IMR-90 (cell line): ENCODE measurements around the gene LTC4S. TPM values are rescaled to one million over a fixed set of nuclear protein-coding genes. Genes with fewer than 3 reads are reported as not detected.
A peak's percentile ranks its signal among the peaks of the same experiment; 100 is the strongest.

Source experiments
- ATAC-seq: fragments of 200-7000 bp; cut with Tn5 transposase; 2 replicates; pipeline ENCODE4 v1.9.1; 2020; ENCODE audit warnings: low read depth, mild to moderate bottlenecking, moderate library complexity
- BruUV-seq: library from RNA; stranded (reverse); fragments of 400-500 nt; replicated peaks from 2 replicates; lab custom pipeline; 2021; lab: Mats Ljungman, UMichigan
- CTCF ChIA-PET: fragments of 300-600 bp; formaldehyde crosslinking; extraction: SDS; loops from one replicate; lab custom pipeline; 2021; ENCODE audit warnings: antibody characterized with exemption; lab: Yijun Ruan, JAX
- POLR2A ChIA-PET: fragments of 300-600 bp; sonication (Branson Sonifier 250); formaldehyde crosslinking; loops from one replicate; lab custom pipeline; 2022; ENCODE audit warnings: antibody characterized with exemption; ENCODE audit not compliant: unreplicated experiment; lab: Charles Lee
- DNase-seq: peaks from one replicate; pipeline ENCODE4 v3.0.0; 2013
- H2AFZ ChIP-seq: replicated peaks from 2 replicates; pipeline ENCODE3; 2013; ENCODE audit warnings: low read length, mild to moderate bottlenecking; ENCODE audit not compliant: poor library complexity
- H2AK5ac ChIP-seq: 2 replicates; pipeline ENCODE4 v1.6.1; 2013; ENCODE audit warnings: low read depth, low read length, inconsistent platforms
- H2AK9ac ChIP-seq: replicated peaks from 2 replicates; pipeline ENCODE3; 2013; ENCODE audit warnings: mild to moderate bottlenecking, low read depth, low read length, moderate library complexity; ENCODE audit not compliant: poor library complexity
- H2BK120ac ChIP-seq: 2 replicates; pipeline ENCODE4 v1.6.1; 2013; ENCODE audit warnings: low read depth, low read length, inconsistent platforms
- H2BK15ac ChIP-seq: 3 replicates; pipeline ENCODE4 v1.6.1; 2013; ENCODE audit warnings: low read depth, low read length, inconsistent platforms
- H2BK20ac ChIP-seq: 2 replicates; pipeline ENCODE4 v1.6.1; 2013; ENCODE audit warnings: low read depth, mild to moderate bottlenecking, inconsistent platforms, low read length, moderate library complexity
- H2BK5ac ChIP-seq: 2 replicates; pipeline ENCODE4 v1.6.1; 2013; ENCODE audit warnings: mild to moderate bottlenecking, low read depth, low read length, inconsistent platforms; ENCODE audit not compliant: poor library complexity, severe bottlenecking
- H3K14ac ChIP-seq: replicated peaks from 2 replicates; pipeline ENCODE4 v1.6.1; 2013; ENCODE audit warnings: low read depth, low read length, inconsistent platforms
- H3K18ac ChIP-seq: 2 replicates; pipeline ENCODE4 v1.6.1; 2013; ENCODE audit warnings: low read depth, low read length, control low read depth
- H3K23ac ChIP-seq: 2 replicates; pipeline ENCODE4 v1.6.1; 2013; ENCODE audit warnings: low read depth, low read length, inconsistent platforms
- H3K27ac ChIP-seq: 2 replicates; pipeline ENCODE4 v1.5.1; 2013; ENCODE audit warnings: mild to moderate bottlenecking, control low read depth, low read length; ENCODE audit not compliant: insufficient read depth
- H3K27me3 ChIP-seq: 2 replicates; pipeline ENCODE4 v1.6.1; 2013; ENCODE audit warnings: low read length; ENCODE audit not compliant: control insufficient read depth, insufficient read depth
- H3K36me3 ChIP-seq: 2 replicates; pipeline ENCODE4 v1.6.1; 2013; ENCODE audit warnings: low read length, mixed read lengths; ENCODE audit not compliant: control insufficient read depth, insufficient read depth
- H3K4ac ChIP-seq: 2 replicates; pipeline ENCODE4 v1.6.1; 2013; ENCODE audit warnings: low read depth, low read length, inconsistent platforms
- H3K4me1 ChIP-seq: 2 replicates; pipeline ENCODE4 v1.6.1; 2013; ENCODE audit warnings: low read length, mixed read lengths; ENCODE audit not compliant: control insufficient read depth, insufficient read depth
- H3K4me2 ChIP-seq: 2 replicates; pipeline ENCODE4 v1.6.1; 2013; ENCODE audit warnings: low read depth, mild to moderate bottlenecking, control low read depth, low read length, moderate library complexity
- H3K4me3 ChIP-seq: 2 replicates; pipeline ENCODE4 v1.5.1; 2013; ENCODE audit warnings: low read depth, mild to moderate bottlenecking, control low read depth, low read length, moderate library complexity; ENCODE audit not compliant: insufficient read depth
- H3K56ac ChIP-seq: 2 replicates; pipeline ENCODE4 v1.6.1; 2013; ENCODE audit warnings: low read length, inconsistent platforms; ENCODE audit not compliant: insufficient read depth; ENCODE audit errors: extremely low read depth
- H3K79me1 ChIP-seq, 2 experiments: 2 replicates each; pipeline ENCODE4 v1.6.1; 2013; ENCODE audit warnings: low read length in 2 of 2, inconsistent platforms in 1 of 2, low read depth in 1 of 2
- H3K9ac ChIP-seq: 2 replicates; pipeline ENCODE4 v1.6.1; 2013; ENCODE audit warnings: low read depth, low read length, control low read depth
- H3K9me1 ChIP-seq: 2 replicates; pipeline ENCODE4 v1.6.1; 2013; ENCODE audit warnings: low read length, inconsistent platforms; ENCODE audit not compliant: insufficient read depth
- H3K9me3 ChIP-seq: 2 replicates; pipeline ENCODE4 v1.6.1; 2013; ENCODE audit warnings: low read length; ENCODE audit not compliant: control insufficient read depth, insufficient read depth
- H4K20me1 ChIP-seq: 2 replicates; pipeline ENCODE4 v1.6.1; 2013; ENCODE audit warnings: low read length, inconsistent platforms; ENCODE audit not compliant: insufficient read depth
- H4K5ac ChIP-seq: 2 replicates; pipeline ENCODE4 v1.6.1; 2013; ENCODE audit warnings: mild to moderate bottlenecking, low read depth, low read length, control low read depth
- H4K8ac ChIP-seq, 2 experiments: 2 replicates each; pipeline ENCODE4 v1.6.1; 2013; ENCODE audit warnings: low read depth in 2 of 2, low read length in 2 of 2, control low read depth in 1 of 2, inconsistent platforms in 1 of 2
- H4K91ac ChIP-seq: 2 replicates; pipeline ENCODE4 v1.6.1; 2013; ENCODE audit warnings: low read depth, low read length, inconsistent platforms; ENCODE audit not compliant: insufficient read depth
- MXI1 ChIP-seq: IDR thresholded peaks from 2 replicates; pipeline ENCODE4 v1.6.1; 2012; ENCODE audit warnings: low read depth, mild to moderate bottlenecking, low read length, moderate library complexity, borderline replicate concordance
- WGBS, 2 experiments: methylation state at CpG; one replicate each; pipeline versions ENCODE4 v1.1.5 to v1.1.7; 2013; ENCODE audit warnings: missing lambda C conversion rate in 2 of 2; ENCODE audit not compliant: insufficient read length in 1 of 2; ENCODE audit errors: extremely low coverage in 2 of 2; 5-methylcytosine and 5-hydroxymethylcytosine counted together
- dilution Hi-C: fragments of 300-500 bp; cut with HindIII; formaldehyde crosslinking; loops from one replicate; pipeline ENCODE4 v1.14.3; 2018; ENCODE audit warnings: low sequenced_read_pairs; ENCODE audit not compliant: unreplicated experiment
- in situ Hi-C: fragments of 300-500 bp; cut with MboI; formaldehyde crosslinking; loops from 3 replicates; pipeline ENCODE4 v1.14.3; 2019; ENCODE audit warnings: low sequenced_read_pairs, inconsistent platforms, mixed read lengths
- intact Hi-C: fragments of 100-400 bp; cut with micrococcal nuclease; formaldehyde crosslinking; loops from 2 replicates; pipeline ENCODE4 v1.10.0; 2022
- polyA plus RNA-seq, 3 experiments: library from polyadenylated mRNA; depleted of rRNA; stranded (reverse); fragments of >200 nt; gene quantifications; 2 replicates each; pipeline ENCODE4 v1.2.3, GENCODE V29; 2012; ENCODE audit warnings: low replicate concordance in 1 of 3
- total RNA-seq: library from RNA; depleted of rRNA; stranded (reverse); fragments of >200 nt; gene quantifications from 2 replicates; pipeline ENCODE4 v1.2.3, GENCODE V29; 2012
- TF ChIP-seq, protein P1 (sequence below): fragments of 150-350 bp; IDR thresholded peaks from 2 replicates; pipeline ENCODE4 v1.6.1; 2017; ENCODE audit warnings: mild to moderate bottlenecking, antibody characterized with exemption, low read length, low read depth

LTC4S gene
- total and polyA plus RNA-seq, 2 of the 4 experiments (the other 2 are of a cell fraction): 0.72 TPM; not detected in 1

DNA sequence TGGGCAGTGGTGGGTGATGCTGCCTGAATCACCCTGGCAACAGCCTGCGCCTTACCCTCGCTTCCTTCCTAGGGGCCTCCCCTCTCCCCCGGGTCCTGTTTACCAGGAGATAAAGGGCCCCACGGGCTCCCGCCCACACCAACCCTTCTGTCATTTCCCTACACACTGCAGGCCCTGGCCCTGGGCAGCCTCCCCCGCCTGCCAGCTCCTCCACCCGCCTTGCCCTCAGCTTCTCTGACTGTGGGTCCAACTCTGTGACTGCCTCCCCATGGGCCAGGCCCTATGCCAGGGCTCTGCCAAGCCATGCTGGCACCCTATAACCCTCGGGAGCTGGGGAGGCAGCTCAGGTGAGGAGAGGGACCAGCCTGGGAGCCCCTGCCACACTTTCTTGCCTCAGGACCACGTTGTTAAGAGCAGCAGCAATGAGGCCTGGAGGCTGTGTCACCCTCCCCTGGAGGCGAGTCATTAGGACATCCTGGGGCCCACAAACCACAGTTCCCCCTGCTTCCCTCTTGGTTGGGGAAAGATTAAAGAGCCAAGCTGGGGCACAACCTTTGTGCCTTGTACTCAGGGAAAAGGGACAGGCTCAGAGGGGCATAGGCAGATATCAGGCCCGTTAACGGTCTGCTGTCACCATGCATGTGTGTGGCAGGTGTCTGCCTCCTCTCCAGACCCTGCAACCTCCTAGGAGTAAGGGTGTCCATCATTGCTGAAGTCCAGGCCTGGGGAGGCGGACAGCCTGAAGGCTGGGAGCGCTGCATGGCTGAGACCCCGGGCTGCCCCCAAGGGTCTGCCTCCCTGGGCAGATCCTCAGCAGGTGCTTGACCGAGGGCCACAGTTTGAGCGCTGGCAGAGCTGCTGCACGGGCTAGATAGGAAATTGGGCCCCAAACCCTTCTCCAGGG, 10.1 kb downstream of the LTC4S start:
- no peak overlapping the region for H4K5ac ChIP-seq
- H4K91ac ChIP-seq: no peak overlapping the region
- no peak overlapping the region for H3K4me3 ChIP-seq
- TF ChIP-seq MXI1: peak; percentile 59; the same call in 1 of the 2 replicates
- TF ChIP-seq, protein P1, sequence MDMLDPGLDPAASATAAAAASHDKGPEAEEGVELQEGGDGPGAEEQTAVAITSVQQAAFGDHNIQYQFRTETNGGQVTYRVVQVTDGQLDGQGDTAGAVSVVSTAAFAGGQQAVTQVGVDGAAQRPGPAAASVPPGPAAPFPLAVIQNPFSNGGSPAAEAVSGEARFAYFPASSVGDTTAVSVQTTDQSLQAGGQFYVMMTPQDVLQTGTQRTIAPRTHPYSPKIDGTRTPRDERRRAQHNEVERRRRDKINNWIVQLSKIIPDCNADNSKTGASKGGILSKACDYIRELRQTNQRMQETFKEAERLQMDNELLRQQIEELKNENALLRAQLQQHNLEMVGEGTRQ: no peak
- no peak overlapping the region for H3K9ac ChIP-seq
- 0 out of 2 replicates have a peak, but pooled peaks cover 2% of the 10 kb centered on the region for H3K9me1 ChIP-seq
- H4K8ac ChIP-seq: no peak overlapping the region; a peak in 1 of 4 replicates
- BruUV-seq: no TSS peak
- CTCF ChIA-PET: no interaction called here
- no peak overlapping the region for H2AFZ ChIP-seq
- DNase-seq (peak; percentile 41), ATAC-seq (no peak)
- peak overlapping the region; percentile 41; the same call in 1 of the 2 replicates for H3K27ac ChIP-seq
- no peak overlapping the region for H2BK15ac ChIP-seq
- H3K23ac ChIP-seq: peak overlapping the region; percentile 69
- no peak overlapping the region; the same call in 1 of the 2 replicates for H3K14ac ChIP-seq
- H2BK120ac ChIP-seq: no peak overlapping the region; the same call in 1 of the 2 replicates
- H2BK5ac ChIP-seq: no peak overlapping the region
- H3K27me3 ChIP-seq: no peaks in the 10 kb centered on the region
- peaks cover 20% of the 10 kb centered on the region for H3K4me1 ChIP-seq
- H2BK20ac ChIP-seq: no peak overlapping the region
- H3K18ac ChIP-seq: no peak overlapping the region
- dilution Hi-C loops (no loop called here), in situ Hi-C loops (no loop called here), intact Hi-C loops (loop anchor here (5.0 kb wide), 1 partner anchor 103 kb away; the partner anchor contains the start of gene TBC1D9B)
- peaks cover 45% of the 10 kb centered on the region for H4K20me1 ChIP-seq
- 100% methylated on average over 3 of the region's 18 CpGs; no CpG with 5 or more reads in 1 of the 2 experiments for WGBS, 2 experiments
- peaks cover 31% of the 10 kb centered on the region for H3K36me3 ChIP-seq
- POLR2A ChIA-PET: no interaction called here
- peak overlapping the region; percentile 60; the same call in 1 of the 2 replicates for H2AK5ac ChIP-seq
- H3K4ac ChIP-seq: 0 out of 2 replicates have a peak overlapping the region, but pooled peaks have one; percentile 29
- H3K56ac ChIP-seq: no peak overlapping the region
- no peaks in the 10 kb centered on the region for H3K9me3 ChIP-seq
- H2AK9ac ChIP-seq: peak overlapping the region; percentile 79
- H3K4me2 ChIP-seq: peak overlapping the region; percentile 2; the same call in 1 of the 2 replicates
- peaks cover 26 to 68% of the 10 kb centered on the region in 2 experiments for H3K79me1 ChIP-seq
